ENCODE data around the gene R3HDML.

R3HDML gene

GRCh38 chr20:44400671-44400969 is 63.8 kb downstream of the R3HDML start:
- DNase-seq (ENCODE audit: low read depth in 2 of 2), result no peak
